Adrenal gland (tissue), 5 donors: Measurements from ENCODE around the gene TDO2.

ENCODE experiments used
- POLR2A ChIP-seq, 2 donors: fragments of 450-650 bp; IDR thresholded peaks; one replicate each; pipeline ENCODE4 v1.6.1; 2017; ENCODE audit warnings: antibody characterized with exemption in 2 of 2, mild to moderate bottlenecking in 2 of 2, moderate library complexity in 1 of 2
- TF ChIP-seq, protein P1 (sequence below), 6 experiments: fragments of 450-650 bp in 4 of 6; fragments of 200-600 bp in 2 of 6; sonication (generic) in 1 of 6; IDR thresholded peaks; 1 replicate in 5 of 6; 2 replicates in 1 of 6; pipeline versions ENCODE4 v1.5.1 to v1.8.0; 2016 to 2021; ENCODE audit warnings: antibody characterized with exemption in 6 of 6, mild to moderate bottlenecking in 2 of 6, moderate library complexity in 1 of 6
- donor health status: DM: no; HTN: no; CAD: no.

DNA sequence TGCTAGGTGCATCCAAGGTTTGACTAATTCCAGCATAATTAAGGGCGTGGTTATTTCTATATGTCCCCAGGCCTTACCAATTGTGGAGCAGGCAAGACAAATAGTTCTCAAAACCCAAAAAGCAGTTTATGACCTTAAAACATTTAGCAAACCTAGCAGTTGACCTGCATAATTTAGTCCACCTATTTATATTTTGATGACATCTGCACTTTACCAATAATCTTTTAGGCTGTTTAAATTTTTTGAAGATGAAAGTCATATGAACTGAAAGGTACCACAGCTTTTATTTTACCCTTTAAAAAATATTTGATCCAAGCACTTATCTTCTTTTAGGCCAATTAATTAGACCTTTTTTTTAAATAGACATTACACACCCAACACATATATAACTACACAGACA, 27.6 kb upstream of the TDO2 start:
- TF ChIP-seq, protein P1, sequence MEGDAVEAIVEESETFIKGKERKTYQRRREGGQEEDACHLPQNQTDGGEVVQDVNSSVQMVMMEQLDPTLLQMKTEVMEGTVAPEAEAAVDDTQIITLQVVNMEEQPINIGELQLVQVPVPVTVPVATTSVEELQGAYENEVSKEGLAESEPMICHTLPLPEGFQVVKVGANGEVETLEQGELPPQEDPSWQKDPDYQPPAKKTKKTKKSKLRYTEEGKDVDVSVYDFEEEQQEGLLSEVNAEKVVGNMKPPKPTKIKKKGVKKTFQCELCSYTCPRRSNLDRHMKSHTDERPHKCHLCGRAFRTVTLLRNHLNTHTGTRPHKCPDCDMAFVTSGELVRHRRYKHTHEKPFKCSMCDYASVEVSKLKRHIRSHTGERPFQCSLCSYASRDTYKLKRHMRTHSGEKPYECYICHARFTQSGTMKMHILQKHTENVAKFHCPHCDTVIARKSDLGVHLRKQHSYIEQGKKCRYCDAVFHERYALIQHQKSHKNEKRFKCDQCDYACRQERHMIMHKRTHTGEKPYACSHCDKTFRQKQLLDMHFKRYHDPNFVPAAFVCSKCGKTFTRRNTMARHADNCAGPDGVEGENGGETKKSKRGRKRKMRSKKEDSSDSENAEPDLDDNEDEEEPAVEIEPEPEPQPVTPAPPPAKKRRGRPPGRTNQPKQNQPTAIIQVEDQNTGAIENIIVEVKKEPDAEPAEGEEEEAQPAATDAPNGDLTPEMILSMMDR (IDR thresholded peaks at IDR 0.05), result no peak
- TF ChIP-seq POLR2A (IDR thresholded peaks at IDR 0.05), result no peak
